GM15510 (cell line): ENCODE data around the gene CCDC150.

Source experiments
- POLR2A ChIP-seq: IDR thresholded peaks from 3 replicates; pipeline ENCODE4 v1.6.1; 2011; ENCODE audit warnings: borderline replicate concordance; ENCODE audit not compliant: insufficient read length; ENCODE audit errors: extremely low read depth

Gene CCDC150

GRCh38 chr2:196639180-196640030 is at the start of gene CCDC150:
Gene CCDC150 (plus strand): TSS chr2:196639715. CDS start chr2:196639767, 52 bp downstream.
- peak; percentile 74 for TF ChIP-seq POLR2A

- TF ChIP-seq POLR2A = no peak
Measured at GRCh38 chr2:196590286-196590685, 49.2 kb upstream of the CCDC150 start.

- no peak for TF ChIP-seq POLR2A
Measured at GRCh38 chr2:196591004-196591403, 48.5 kb upstream of the CCDC150 start.

GRCh38 chr2:196591621-196592022 is 47.9 kb upstream of the CCDC150 start:
- no peak for TF ChIP-seq POLR2A

- no peak for TF ChIP-seq POLR2A
Measured at GRCh38 chr2:196592331-196592910, 47.1 kb upstream of the CCDC150 start.

- no peak for TF ChIP-seq POLR2A
Measured at GRCh38 chr2:196592911-196593881, 46.3 kb upstream of the CCDC150 start, which contains the start of gene HECW2. Gene HECW2 (minus strand): TSS chr2:196593554.

GRCh38 chr2:196594158-196594557 is 45.4 kb upstream of the CCDC150 start:
- TF ChIP-seq POLR2A = no peak

GRCh38 chr2:196597531-196597930 is 42.0 kb upstream of the CCDC150 start:
- TF ChIP-seq POLR2A = no peak

GRCh38 chr2:196598412-196598811 is 41.1 kb upstream of the CCDC150 start:
- no peak for TF ChIP-seq POLR2A

- no peak for TF ChIP-seq POLR2A
Measured at GRCh38 chr2:196598846-196599245, 40.7 kb upstream of the CCDC150 start.

GRCh38 chr2:196601430-196602306 is 37.8 kb upstream of the CCDC150 start:
- TF ChIP-seq POLR2A = no peak

GRCh38 chr2:196604196-196604595 is 35.3 kb upstream of the CCDC150 start:
- TF ChIP-seq POLR2A = no peak

- TF ChIP-seq POLR2A = no peak
Measured at GRCh38 chr2:196606516-196606915, 33.0 kb upstream of the CCDC150 start.

- no peak for TF ChIP-seq POLR2A
Measured at GRCh38 chr2:196607073-196607472, 32.4 kb upstream of the CCDC150 start.
